IPS DF 4.7 (cell line): Measurements from ENCODE around the gene GTPBP6.
"Not testable (repeated sequence)": the region's sequence is repeated elsewhere in the genome, so short reads cannot be mapped to it uniquely, and the experiment has no call there.

Source experiments
- DNase-seq: peaks from one replicate; pipeline ENCODE4 v3.0.0-alpha.2; 2013; ENCODE audit warnings: low spot score; ENCODE audit errors: extremely low read depth

Gene GTPBP6

DNA sequence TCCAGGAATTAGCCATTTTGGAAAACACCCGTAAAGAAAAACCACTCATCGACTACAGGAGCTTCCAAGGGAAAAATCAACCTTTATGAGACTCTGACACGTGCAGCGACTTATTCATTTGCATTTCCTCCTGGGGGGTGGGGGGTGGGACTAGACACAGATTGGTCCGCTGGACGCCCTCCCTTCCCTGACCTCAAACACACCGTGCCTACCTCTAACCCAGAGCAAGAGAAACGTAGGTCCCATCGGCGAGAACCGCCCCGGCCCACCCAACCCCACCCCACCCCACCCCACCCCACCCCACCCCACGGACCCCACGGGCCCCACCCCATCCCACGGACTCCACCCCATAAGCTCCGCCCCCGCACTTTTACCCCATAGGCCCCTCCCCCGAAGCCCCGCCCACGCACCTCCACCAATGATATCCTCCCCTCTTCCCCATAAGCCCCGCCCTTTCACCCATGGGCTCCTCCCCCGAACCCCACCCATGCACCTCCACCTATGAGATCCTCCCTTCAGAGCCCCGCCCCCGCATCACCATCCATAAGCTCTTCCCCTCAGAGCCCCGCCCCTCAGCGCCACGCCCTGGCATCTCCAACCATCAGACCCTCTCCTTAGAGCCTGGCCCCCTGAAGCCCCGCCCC lies 1.1 kb downstream of the GTPBP6 start:
- no peak for DNase-seq

DNA sequence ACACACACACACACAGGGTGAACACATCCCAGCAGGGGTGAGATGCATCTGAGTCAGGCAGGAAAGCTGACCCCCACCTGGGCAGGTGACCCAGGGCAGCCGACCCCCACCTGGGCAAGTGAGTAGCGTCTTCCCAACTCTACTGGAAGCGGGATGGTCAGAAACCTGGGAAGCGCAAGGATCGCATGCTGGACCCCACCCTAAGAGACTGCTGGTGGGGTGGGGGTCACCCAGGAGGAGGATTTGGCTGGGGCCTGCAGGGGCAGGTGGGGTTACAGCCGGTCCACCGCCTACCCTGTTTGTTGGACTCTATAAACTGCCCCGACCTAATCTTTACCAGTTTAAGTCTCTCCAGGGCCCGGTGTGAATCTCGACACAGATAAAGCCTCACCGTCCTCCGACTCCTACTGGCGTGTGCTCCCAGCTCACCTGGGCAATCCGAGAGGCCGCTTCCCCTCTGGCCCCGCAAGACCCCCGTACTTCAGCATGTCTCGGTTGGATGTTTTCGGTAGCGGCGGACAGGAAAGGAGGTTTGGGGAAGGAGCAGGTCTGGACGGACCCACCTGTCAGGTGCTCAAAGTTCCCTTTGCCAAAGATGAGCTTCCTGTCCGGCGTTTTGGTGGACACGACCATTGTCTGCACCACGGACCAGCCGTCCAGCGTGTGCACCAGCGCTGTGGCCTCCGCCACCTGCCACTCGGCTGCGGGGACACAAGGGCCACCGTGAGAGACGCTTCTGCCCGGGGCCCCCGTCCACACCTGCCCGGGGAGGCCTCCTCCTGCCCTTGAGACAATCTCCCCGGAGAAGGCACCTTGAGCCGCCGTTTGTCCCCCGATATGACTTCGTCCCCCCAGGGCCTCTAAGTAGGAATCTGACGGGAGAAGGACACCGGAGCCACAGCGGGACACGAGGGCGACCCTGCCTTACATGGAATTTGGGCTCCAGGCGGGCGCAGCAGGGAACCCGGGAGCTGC lies 2.0 kb downstream of the GTPBP6 start:
- no peak for DNase-seq

DNA sequence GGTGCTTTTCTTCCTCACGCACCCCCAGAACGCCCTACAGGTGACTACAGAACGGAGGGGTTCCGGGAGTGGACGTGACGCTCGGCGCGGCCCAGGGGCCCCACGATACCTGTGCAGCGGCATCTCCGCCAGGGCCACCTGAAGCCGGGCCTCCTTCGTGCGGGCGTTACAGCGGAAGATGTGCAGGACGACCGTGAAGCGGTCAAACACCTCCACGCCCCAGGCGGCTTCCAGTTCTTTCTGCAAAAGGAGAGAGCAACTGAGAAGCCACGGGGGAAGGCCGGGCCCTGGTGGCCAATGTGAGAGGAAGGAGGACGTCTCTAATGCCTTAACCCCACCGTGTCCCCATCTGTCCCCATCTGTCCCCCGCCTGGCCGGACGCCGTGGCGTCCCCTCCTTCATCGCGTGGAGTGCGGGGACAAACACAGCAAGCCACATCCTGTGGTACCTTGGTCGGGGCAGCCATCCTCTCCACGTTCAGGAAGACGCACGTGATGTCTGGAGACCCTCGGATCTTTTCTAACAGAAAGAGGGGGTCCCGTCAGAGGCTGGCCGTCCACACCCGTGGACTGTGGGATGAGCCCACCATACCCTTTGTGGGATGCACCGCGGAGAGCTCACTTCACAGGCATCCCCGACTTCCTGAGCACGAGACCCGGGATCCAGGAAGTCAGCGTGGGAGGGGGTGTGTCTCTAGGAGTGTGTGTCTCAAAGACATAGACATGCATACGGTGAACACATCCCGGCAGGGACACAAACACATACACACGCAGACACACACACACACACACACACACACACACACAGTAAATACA lies 3.6 kb downstream of the GTPBP6 start:
- DNase-seq = no peak

- no peak for DNase-seq
These were observed 4.5 kb downstream of the GTPBP6 start for GRCh38 chrX:314049-314448.

DNA sequence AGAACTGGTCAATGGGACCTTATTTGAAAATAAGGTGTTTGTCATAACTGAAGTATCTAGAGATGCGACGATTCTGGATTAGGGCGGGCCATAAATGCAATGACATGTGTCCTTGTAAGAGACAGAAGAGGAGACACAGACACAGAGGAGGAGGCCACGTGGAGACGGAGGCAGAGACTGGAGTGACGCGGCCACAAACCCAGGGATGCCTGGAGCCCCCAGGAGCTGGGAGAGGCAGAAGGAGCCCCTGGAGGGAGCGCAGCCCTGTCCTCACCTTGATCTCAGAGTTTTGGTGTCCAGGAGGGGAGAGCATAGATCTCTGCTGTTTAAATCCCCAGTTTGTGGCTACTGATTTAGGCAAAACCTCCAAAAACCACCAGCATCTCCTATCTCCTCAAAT lies 5.0 kb downstream of the GTPBP6 start:
- DNase-seq = no peak

DNA sequence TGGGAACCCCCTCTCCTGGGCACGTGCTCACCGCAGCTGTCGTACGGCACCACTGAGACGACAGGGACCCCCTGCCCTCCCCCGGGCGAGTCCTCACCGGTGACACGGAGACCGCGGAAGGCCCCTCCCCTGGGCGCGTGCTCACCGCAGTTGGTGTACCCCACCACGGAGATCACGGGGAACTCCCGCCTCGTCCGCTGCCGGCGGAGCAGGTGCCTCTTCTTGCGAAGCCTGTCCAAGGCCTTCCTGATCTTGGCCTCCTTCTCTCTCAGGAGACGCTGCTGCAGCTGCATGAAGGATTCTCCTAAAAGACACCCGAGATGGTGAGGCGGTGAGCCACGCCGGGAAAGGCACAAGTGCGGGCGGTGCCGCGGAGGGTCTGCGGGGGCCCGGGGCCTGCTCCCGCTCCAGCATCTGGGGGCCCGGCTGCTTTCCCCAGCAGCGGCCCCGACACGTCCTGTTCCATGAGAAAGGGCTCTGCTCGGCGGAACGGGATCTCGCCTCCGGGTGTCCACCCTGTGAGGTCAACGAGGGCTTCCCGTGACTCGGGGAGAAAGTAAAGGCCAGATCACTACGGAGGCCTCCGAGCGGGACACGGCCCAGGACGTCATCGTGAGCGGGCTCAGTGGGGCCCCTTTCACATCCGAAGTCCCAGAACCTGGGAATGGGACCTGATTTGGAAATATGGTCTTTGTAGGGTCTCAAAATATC lies 5.8 kb downstream of the GTPBP6 start:
- no peak for DNase-seq

DNA sequence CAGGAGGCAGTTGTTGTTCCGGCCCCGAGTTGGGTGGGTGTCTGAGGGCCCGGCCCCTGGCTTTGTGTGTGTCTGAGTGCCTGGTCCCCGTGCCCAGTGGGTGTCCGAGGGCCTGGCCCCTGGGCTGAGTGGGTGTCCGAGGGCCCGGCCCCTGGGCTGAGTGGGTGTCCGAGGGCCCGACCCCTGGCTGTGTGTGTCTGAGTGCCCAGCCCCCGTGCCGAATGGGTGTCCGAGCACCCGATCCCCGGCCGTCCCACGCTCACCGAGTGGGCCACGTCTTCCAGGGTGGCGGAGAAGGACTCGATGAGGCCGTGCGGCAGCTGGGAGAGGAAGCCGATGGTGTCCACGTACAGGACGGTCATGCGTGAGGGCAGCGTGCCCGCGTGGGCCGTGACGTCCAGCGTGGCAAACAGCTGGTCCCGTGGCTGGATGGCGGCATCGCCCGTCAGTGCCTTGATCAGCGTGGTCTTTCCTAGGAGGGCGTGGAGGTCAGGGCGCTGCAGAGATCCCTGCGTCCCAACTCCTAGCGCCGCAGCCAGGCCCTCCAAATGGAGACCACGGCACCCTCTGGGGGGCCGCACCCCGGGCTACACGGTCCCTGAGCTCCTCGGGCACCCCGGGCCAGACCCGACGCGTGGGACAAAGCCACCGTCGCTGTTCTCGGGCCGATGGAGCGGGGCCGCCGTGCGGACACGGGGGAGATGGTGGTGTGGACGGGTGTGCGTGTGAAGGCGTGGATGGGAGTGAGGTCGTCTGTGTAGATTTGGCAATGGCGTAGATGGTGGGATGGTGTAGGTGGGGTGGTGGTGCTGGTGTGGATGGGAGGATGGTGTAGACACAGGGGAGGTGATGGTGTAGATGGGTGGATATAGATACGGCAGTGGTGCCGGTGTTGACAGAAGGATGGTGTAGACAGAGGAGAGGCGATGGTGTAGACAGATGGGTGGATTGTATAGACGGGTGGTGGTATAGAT lies 7.2 kb downstream of the GTPBP6 start:
- no peak for DNase-seq

- DNase-seq = no peak
These were observed 7.9 kb downstream of the GTPBP6 start for GRCh38 chrX:310621-311155.

GRCh38 chrX:308821-309520 lies 9.6 kb downstream of the GTPBP6 start:
- DNase-seq = no peak

DNA sequence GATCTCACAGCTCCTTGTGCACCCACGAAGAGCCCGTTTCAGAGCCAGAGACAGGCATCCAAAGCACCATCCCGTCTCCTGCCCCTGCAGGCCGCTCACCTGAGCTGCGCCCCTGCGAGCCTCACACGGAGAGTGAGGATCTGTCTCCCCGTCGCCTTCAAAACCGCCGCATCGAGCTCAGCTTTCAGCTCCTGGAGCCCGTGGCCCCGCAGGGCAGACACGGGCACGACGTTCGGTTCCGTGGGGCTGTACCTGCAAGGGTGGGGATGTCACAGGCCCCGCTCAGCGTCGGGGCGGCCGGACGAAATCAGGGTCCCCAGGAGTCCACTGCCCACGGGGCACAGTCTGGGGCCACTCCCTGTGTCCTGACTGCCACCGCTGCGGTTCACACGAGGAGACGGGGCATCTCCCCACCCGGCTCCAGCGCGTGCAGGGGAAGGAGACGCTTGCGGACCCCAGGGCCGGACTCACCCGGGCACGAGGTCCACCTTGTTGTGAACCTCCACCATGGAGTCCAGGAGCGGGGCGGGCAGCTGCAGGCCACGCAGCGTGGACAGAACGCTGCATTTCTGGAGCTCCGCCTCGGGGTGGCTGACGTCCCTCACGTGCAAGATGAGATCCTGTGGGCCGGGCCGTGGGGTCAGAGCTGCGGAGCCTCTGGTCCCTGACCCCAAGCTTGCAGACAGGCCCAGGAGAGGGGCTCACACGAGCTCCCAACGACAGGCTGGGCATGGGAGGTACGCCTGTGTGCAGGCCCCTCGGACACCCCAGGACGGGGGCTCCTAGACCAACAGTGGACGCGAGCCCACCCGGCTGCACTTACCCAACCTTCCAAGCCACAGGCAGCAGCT lies 11.1 kb downstream of the GTPBP6 start:
- no peak for DNase-seq

GRCh38 chrX:306614-307251 lies 11.9 kb downstream of the GTPBP6 start:
- not testable (repeated sequence) for DNase-seq

DNA sequence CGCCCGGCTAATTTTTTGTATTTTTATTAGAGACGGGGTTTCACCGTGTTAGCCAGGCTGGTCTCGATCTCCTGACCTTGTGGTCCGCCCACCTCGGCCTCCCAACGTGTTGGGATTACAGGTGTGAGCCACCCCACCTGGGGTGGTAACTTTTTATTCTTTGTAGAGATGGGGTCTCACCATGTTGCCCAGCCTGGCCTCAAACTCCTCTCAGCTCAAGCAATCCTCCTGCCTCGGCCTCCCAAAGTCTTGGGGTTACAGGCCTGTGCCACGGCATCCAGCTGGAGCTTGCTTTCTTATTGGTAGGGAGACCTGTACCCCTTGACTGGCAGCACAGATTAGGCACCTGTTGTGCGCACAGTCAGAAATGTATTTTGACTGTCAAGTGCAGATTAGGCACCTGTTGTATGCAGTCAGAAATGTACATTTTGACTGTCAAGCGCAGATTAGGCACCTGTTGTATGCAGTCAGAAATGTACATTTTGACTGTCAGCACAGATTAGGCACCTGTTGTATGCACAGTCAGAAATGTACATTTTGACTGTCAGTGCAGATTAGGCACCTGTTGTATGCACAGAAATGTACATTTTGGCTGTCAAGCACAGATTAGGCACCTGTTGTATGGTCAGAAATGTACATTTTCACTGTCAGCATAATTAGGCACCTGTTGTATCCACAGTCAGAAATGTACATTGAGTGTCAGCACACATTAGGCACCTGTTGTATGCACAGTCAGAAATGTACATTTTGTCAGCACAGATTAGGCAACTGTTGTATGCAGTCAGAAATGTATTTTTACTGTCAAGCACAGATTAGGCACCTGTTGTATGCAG lies 12.6 kb downstream of the GTPBP6 start:
- not testable (repeated sequence) for DNase-seq

DNA sequence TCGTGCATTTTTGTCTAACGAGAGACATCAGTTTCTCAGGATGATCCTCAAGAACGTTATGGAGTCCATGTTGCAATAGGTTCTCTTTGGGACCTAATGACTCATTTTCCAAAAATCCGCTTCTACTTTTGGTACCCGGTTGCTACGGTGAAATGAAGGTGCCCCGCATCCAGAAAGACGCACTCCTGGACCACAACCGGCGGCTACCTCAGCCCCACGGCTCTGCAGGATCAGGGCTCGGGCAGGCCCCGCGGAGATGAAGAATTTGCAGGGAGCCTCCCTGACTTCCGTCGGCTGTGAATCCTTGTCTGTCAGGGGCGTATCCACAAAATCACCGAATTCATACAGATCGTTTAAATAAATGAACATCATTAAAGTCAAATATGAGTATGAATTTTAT lies 15.6 kb downstream of the GTPBP6 start:
- DNase-seq = no peak

- no peak for DNase-seq
These were observed 18.3 kb downstream of the GTPBP6 start for GRCh38 chrX:300334-300733.

- no peak for DNase-seq
These were observed 19.6 kb downstream of the GTPBP6 start for GRCh38 chrX:298993-299392.

DNA sequence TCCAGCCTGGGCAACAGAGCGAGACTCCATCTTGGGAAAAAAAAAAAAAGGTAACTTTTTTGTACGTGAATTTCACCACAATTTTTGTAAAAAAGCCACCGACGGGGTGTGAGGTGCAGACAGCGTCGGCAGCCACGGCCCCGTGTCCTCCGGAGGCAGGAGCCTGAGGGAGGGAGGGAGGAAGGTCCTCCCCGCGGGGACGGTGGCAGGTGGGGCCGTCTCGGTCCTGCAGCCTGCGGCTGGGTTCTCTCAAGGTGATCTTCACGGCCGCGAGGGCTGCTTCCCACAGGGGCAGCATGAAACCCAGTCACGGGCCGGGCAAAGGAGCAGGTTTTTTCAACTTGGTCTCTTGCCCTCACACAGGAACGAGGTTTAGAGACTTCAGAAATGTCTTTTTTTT lies 23.5 kb downstream of the GTPBP6 start:
- no peak for DNase-seq
